Measurements from ENCODE around the gene STS. TPM values are rescaled to one million over a fixed set of nuclear protein-coding genes. Genes with fewer than 3 reads are reported as not detected.

The STS gene
- total RNA-seq, 3 donors from 2014 or later: 9.8 to 17.0 (median 10.8) TPM

DNA sequence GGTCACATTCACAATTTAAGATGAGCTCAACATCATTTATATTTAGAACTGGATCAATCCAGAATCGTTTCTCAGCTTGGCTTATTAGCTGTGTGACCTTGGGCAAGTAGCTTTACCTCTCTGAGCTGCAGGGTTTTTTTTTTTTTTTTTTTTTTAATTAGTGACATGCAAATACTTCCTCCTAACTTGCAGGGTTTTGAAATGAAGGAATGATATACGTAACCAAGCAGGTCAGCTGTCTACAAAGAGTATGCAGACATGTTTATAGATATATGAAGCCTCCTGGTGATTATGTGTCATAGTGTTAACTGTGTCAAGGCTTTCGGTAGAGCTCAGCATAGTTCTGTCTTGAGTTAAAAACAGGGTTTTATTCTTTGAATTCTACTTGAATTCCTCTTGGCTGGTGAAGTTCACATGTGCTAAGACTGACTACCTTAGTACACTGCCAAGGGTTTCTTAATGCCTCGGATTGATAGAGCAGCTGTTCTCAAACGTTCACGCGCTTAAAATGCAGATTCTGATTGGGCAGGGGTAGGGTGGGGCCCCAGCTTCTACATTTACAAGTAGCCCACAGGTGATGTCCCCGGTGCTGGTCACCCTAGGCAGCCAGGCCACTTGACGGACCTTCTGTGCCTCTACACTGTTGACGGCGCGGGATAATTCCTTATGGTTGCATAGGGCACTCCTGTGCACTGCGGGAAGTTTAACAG is 654 bp upstream of the STS start:
- TF ChIP-seq POLR2A (IDR thresholded peaks at IDR 0.05) (no peak), POLR2AphosphoS5 (IDR thresholded peaks at IDR 0.05) (no peak)
- TF ChIP-seq, protein P1, sequence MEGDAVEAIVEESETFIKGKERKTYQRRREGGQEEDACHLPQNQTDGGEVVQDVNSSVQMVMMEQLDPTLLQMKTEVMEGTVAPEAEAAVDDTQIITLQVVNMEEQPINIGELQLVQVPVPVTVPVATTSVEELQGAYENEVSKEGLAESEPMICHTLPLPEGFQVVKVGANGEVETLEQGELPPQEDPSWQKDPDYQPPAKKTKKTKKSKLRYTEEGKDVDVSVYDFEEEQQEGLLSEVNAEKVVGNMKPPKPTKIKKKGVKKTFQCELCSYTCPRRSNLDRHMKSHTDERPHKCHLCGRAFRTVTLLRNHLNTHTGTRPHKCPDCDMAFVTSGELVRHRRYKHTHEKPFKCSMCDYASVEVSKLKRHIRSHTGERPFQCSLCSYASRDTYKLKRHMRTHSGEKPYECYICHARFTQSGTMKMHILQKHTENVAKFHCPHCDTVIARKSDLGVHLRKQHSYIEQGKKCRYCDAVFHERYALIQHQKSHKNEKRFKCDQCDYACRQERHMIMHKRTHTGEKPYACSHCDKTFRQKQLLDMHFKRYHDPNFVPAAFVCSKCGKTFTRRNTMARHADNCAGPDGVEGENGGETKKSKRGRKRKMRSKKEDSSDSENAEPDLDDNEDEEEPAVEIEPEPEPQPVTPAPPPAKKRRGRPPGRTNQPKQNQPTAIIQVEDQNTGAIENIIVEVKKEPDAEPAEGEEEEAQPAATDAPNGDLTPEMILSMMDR (IDR thresholded peaks at IDR 0.05): no peak
- Histone ChIP-seq H3K9me3 (no peaks in the 10 kb centered on the region), H3K4me1 (no peaks in the 10 kb centered on the region), H3K27ac (peak overlapping the region; percentile 90), H3K27me3 (no peaks in the 10 kb centered on the region), H3K36me3 (no peaks in the 10 kb centered on the region), H3K4me3 (peak overlapping the region; percentile 58 to 82 (median 79))
- intact Hi-C loops (cut with DNase I; ENCODE audit: low total_unique reads): no loop called here
- DNase-seq (ENCODE audit: low spot score in 2 of 2): no peak

DNA sequence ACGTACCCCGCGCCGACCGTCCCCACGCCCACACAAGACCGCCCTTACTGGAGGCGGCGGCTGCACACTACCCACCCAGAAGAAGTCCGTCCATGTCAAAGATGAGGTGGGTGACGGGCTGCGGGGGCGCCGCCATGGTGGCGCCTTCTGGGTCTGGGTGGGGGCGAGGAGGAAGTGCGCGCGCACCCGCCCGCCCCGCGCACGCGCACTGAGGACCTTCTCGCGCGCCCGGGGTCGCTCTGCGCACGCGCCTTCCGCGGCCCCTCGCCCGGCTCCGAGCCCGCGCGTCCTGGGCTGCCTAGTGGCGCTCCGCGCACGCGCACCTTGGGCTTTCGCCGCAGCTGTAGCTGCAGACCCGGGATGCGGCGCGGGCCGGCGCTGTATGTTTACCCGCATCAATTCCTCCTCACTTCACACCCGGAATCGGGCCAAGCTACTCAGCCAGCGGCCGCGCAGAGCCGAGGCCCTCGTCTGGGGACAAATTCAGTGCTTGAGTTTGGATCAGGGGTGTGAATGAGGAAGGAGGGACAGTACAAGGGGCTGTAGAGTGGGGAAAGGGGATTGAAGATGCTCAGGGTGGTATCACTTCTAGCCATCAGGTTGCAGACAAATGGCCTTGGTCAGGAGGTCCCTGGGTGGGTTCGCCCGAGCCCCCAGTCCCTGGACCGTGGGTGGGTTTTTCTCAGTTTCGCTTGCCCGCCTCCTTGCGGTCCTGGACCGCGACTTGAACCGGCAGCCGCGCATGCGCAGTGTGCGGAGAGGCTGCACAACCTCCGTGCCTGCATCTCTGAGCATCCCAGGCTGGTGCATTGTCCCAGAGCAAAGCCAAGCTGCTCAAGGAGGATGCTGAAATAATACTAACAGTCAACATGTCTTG is 704 bp downstream of the STS start, which contains the start of gene PUDP:
Gene PUDP, minus strand, starts transcription at position 176 of the 877 bp plus-strand sequence. Its CDS starts 40 bp downstream, at position 136.
- H3K27me3 ChIP-seq: no peaks in the 10 kb centered on the region
- H3K27ac ChIP-seq: peak within 1 kb of the TSS; percentile 90
- peak; percentile 68 to 81 for DNase-seq (ENCODE audit: low spot score in 2 of 2)
- intact Hi-C loops (cut with DNase I; ENCODE audit: low total_unique reads): no loop called here
- no peaks in the 10 kb centered on the region for H3K4me1 ChIP-seq
- H3K4me3 ChIP-seq: peak within 1 kb of the TSS; percentile 58 to 82 (median 79)
- TF ChIP-seq, protein P1 (IDR thresholded peaks at IDR 0.05): peak; percentile 4 to 50 (median 22)
- TF ChIP-seq POLR2A (IDR thresholded peaks at IDR 0.05) (no peak), POLR2AphosphoS5 (IDR thresholded peaks at IDR 0.05) (peak in 2 of 3 donors; percentile 41 to 44)
- no peaks in the 10 kb centered on the region for H3K36me3 ChIP-seq
- H3K9me3 ChIP-seq: no peaks in the 10 kb centered on the region

DNA sequence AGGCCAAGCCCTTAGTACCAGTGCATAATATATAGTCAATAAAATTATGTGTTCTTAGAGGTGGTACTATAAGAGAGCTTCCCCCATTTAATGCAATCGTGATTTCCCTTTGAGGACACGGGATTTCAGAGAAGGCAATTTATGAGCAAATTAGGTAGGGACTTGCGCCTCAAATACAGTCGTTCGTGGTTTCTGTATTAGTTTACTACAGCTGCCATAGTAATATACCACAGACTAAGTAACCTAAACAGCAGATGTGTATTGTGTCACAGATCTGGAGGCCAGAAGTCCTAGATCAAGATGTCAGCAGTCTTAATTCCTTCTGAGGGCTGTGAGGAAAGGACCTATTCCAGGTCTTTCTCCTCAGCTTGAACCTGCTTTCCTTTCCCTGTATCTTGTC is 1.9 kb downstream of the STS start:
- no peak for TF ChIP-seq POLR2AphosphoS5 (IDR thresholded peaks at IDR 0.05)
- TF ChIP-seq, protein P1 (IDR thresholded peaks at IDR 0.05): no peak
- TF ChIP-seq POLR2A (IDR thresholded peaks at IDR 0.05): no peak
- intact Hi-C loops (cut with DNase I; ENCODE audit: low total_unique reads): no loop called here
- Histone ChIP-seq H3K27ac (no peak overlapping the region), H3K27me3 (no peaks in the 10 kb centered on the region), H3K4me3 (no peak overlapping the region), H3K9me3 (no peaks in the 10 kb centered on the region), H3K36me3 (no peaks in the 10 kb centered on the region), H3K4me1 (no peaks in the 10 kb centered on the region)
- no peak for DNase-seq (ENCODE audit: low spot score in 2 of 2)

DNA sequence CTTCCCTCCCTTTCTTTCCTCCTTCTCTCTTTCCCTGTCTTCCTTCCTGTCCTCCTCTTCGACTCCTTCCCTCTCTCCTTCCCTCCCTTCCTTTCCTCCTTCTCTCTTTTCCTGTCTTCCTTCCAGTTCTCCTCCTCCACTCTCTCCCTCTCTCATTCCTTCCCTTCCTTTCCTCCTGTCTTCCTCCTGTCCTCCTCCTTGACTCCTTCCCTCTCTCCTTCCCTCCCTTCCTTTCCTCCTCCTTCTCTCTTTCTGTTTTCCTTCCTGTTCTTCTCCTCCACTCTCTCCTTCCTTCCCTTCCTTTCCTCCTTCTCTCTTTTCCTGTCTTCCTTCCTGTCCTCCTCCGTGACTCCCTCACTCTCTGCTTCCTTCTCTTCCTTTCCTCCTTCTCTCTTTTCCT is 5.7 kb downstream of the STS start:
- Histone ChIP-seq H3K9me3 (no peaks in the 10 kb centered on the region), H3K27ac (no peak overlapping the region), H3K36me3 (no peaks in the 10 kb centered on the region), H3K4me3 (no peak overlapping the region), H3K27me3 (no peaks in the 10 kb centered on the region), H3K4me1 (no peaks in the 10 kb centered on the region)
- TF ChIP-seq POLR2AphosphoS5 (IDR thresholded peaks at IDR 0.05): no peak
- TF ChIP-seq, protein P1 (IDR thresholded peaks at IDR 0.05): no peak
- no peak for TF ChIP-seq POLR2A (IDR thresholded peaks at IDR 0.05)
- intact Hi-C loops (cut with DNase I; ENCODE audit: low total_unique reads): no loop called here
- DNase-seq (ENCODE audit: low spot score in 2 of 2): no peak
